ENCODE measurements around the gene PEAK3.

DNA sequence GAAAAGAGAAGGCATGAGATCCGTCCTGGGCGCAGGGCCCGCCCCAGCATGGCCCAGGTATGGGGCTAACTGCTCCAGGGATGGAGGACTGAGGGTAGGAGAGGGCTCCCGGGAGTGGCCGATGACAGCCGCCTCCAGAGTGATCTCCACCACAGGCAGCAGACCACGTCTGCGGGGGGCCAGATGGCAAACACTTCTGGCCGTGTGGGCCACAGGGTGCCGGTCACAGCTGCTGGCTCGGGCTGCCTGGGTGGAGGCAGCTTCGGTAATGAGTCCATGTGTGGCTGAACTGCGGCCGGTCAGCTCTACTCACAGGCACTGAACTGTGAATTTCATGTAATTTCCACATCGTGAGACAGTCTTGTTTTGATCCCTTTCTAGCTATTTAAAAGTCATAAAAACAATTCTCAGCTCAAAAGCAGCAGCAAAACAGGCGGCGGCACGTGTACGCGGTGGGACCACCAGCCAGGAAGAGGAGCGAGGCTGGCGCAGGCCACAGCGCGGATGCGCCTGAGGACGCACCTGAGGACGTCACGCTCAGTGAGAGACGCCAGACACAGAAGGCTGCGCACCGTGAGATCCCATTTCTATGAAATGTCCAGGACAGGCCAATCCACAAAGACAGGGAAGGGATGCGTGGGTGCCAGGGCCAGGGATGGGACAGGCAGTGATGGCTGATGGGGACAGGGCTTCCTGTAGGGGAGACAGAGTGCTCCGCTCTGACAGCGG lies 42.4 kb upstream of the PEAK3 start:
- TF ChIP-seq, protein P1, sequence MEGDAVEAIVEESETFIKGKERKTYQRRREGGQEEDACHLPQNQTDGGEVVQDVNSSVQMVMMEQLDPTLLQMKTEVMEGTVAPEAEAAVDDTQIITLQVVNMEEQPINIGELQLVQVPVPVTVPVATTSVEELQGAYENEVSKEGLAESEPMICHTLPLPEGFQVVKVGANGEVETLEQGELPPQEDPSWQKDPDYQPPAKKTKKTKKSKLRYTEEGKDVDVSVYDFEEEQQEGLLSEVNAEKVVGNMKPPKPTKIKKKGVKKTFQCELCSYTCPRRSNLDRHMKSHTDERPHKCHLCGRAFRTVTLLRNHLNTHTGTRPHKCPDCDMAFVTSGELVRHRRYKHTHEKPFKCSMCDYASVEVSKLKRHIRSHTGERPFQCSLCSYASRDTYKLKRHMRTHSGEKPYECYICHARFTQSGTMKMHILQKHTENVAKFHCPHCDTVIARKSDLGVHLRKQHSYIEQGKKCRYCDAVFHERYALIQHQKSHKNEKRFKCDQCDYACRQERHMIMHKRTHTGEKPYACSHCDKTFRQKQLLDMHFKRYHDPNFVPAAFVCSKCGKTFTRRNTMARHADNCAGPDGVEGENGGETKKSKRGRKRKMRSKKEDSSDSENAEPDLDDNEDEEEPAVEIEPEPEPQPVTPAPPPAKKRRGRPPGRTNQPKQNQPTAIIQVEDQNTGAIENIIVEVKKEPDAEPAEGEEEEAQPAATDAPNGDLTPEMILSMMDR (IDR thresholded peaks at IDR 0.05) = no peak
- TF ChIP-seq POLR2A (IDR thresholded peaks at IDR 0.05) (no peak), EP300 (IDR thresholded peaks at IDR 0.05) (no peak)

Data from sigmoid colon (tissue), 4 donors.